ENCODE measurements around the gene IGFN1. TPM values are rescaled to one million over a fixed set of nuclear protein-coding genes. Genes with fewer than 3 reads are reported as not detected.
"Not testable (repeated sequence)": the region's sequence is repeated elsewhere in the genome, so short reads cannot be mapped to it uniquely, and the experiment has no call there.

Gene IGFN1
- total RNA-seq, 2 experiments from 2014 or later, result not detected

GRCh38 chr1:201252944-201253371 lies 62.3 kb downstream of the IGFN1 start:
- no peaks in the 10 kb centered on the region for H3K27me3 Mint-ChIP-seq
- no peak overlapping the region for H3K4me3 Mint-ChIP-seq
- no peaks in the 10 kb centered on the region for H3K4me1 Mint-ChIP-seq
- H3K27ac Mint-ChIP-seq, result no peak overlapping the region
- POLR2A ChIA-PET, result no interaction called here
- H3K9me3 Mint-ChIP-seq, result no peaks in the 10 kb centered on the region
- DNase-seq, result peak; percentile 9
- no peaks in the 10 kb centered on the region for H3K36me3 Mint-ChIP-seq (ENCODE audit: low read depth)
- CTCF ChIA-PET, result interaction anchor here (1.8 kb wide), 1 partner anchor 10 kb away, joined by 8 read pairs; no protein-coding TSS in a partner anchor

- peak; percentile 13 for DNase-seq
- no peaks in the 10 kb centered on the region for H3K9me3 Mint-ChIP-seq
- no peaks in the 10 kb centered on the region for H3K36me3 Mint-ChIP-seq (ENCODE audit: low read depth)
- no peak overlapping the region for H3K27ac Mint-ChIP-seq
- H3K4me3 Mint-ChIP-seq, result no peak overlapping the region
- H3K27me3 Mint-ChIP-seq, result no peaks in the 10 kb centered on the region
- CTCF ChIA-PET, result interaction anchor here (1.3 to 2.1 kb wide), 5 partner anchors 10 to 109 kb away, joined by 4 to 8 read pairs (median 7); no protein-coding TSS in a partner anchor
- H3K4me1 Mint-ChIP-seq, result no peaks in the 10 kb centered on the region
- POLR2A ChIA-PET, result no interaction called here
Measured at GRCh38 chr1:201253411-201253810, 62.8 kb downstream of the IGFN1 start.

- no peaks in the 10 kb centered on the region for H3K36me3 Mint-ChIP-seq (ENCODE audit: low read depth)
- no peak overlapping the region for H3K4me3 Mint-ChIP-seq
- ChIA-PET POLR2A (no interaction called here), CTCF (interaction anchor here (1.0 to 2.1 kb wide), 11 partner anchors 9 to 258 kb away, joined by 3 to 8 read pairs (median 5); no protein-coding TSS in a partner anchor)
- no peaks in the 10 kb centered on the region for H3K9me3 Mint-ChIP-seq
- no peak for DNase-seq
- no peak overlapping the region for H3K27ac Mint-ChIP-seq
- no peaks in the 10 kb centered on the region for H3K27me3 Mint-ChIP-seq
- no peaks in the 10 kb centered on the region for H3K4me1 Mint-ChIP-seq
Measured at GRCh38 chr1:201253906-201254624, 63.4 kb downstream of the IGFN1 start.

- peak; percentile 65 for DNase-seq
- Mint-ChIP-seq H3K36me3 (ENCODE audit: low read depth) (no peaks in the 10 kb centered on the region), H3K4me1 (no peaks in the 10 kb centered on the region), H3K27ac (no peak overlapping the region), H3K9me3 (no peaks in the 10 kb centered on the region), H3K27me3 (no peaks in the 10 kb centered on the region), H3K4me3 (no peak overlapping the region)
- POLR2A ChIA-PET, result no interaction called here
- CTCF ChIA-PET, result interaction anchor here (1.0 to 2.1 kb wide), 11 partner anchors 8 to 258 kb away, joined by 3 to 8 read pairs (median 5); no protein-coding TSS in a partner anchor
Measured at GRCh38 chr1:201254625-201255478, 64.2 kb downstream of the IGFN1 start.

- no peak overlapping the region for H3K4me3 Mint-ChIP-seq
- ChIA-PET CTCF (interaction anchor here (1.8 to 2.1 kb wide), 2 partner anchors 107 to 257 kb away, joined by 5 to 7 read pairs; no protein-coding TSS in a partner anchor), POLR2A (no interaction called here)
- H3K4me1 Mint-ChIP-seq, result peaks cover 2% of the 10 kb centered on the region
- H3K27ac Mint-ChIP-seq, result no peak overlapping the region
- no peak for DNase-seq
- peaks cover 4% of the 10 kb centered on the region for H3K27me3 Mint-ChIP-seq
- H3K36me3 Mint-ChIP-seq (ENCODE audit: low read depth), result no peaks in the 10 kb centered on the region
- no peaks in the 10 kb centered on the region for H3K9me3 Mint-ChIP-seq
Measured at GRCh38 chr1:201255479-201256362, 65.1 kb downstream of the IGFN1 start.

- not testable (repeated sequence) for H3K9me3 Mint-ChIP-seq
Measured at GRCh38 chr1:201258132-201258531, 67.5 kb downstream of the IGFN1 start.

GRCh38 chr1:201258763-201259230 lies 68.2 kb downstream of the IGFN1 start:
- Mint-ChIP-seq H3K9me3 (no peaks in the 10 kb centered on the region), H3K27me3 (peaks cover 7% of the 10 kb centered on the region), H3K4me1 (peaks cover 2% of the 10 kb centered on the region), H3K36me3 (ENCODE audit: low read depth) (no peaks in the 10 kb centered on the region), H3K27ac (no peak overlapping the region), H3K4me3 (no peak overlapping the region)
- POLR2A ChIA-PET, result no interaction called here
- CTCF ChIA-PET, result no interaction called here
- no peak for DNase-seq

More at GRCh38 chr1:201258132-201258531, 67.5 kb downstream of the IGFN1 start:
- H3K4me1 Mint-ChIP-seq; H3K36me3 Mint-ChIP-seq (ENCODE audit: low read depth); DNase-seq; H3K27ac Mint-ChIP-seq; POLR2A ChIA-PET; H3K4me3 Mint-ChIP-seq; H3K27me3 Mint-ChIP-seq; CTCF ChIA-PET: not testable (repeated sequence)

- no peak overlapping the region for H3K27ac Mint-ChIP-seq
- ChIA-PET POLR2A (no interaction called here), CTCF (no interaction called here)
- no peaks in the 10 kb centered on the region for H3K36me3 Mint-ChIP-seq (ENCODE audit: low read depth)
- no peak for DNase-seq
- peaks cover 2% of the 10 kb centered on the region for H3K4me1 Mint-ChIP-seq
- no peaks in the 10 kb centered on the region for H3K9me3 Mint-ChIP-seq
- peaks cover 10% of the 10 kb centered on the region for H3K27me3 Mint-ChIP-seq
- H3K4me3 Mint-ChIP-seq, result no peak overlapping the region
Measured at GRCh38 chr1:201259476-201260235, 69.0 kb downstream of the IGFN1 start.

- Mint-ChIP-seq H3K27me3 (peaks cover 11% of the 10 kb centered on the region), H3K27ac (no peak overlapping the region), H3K36me3 (ENCODE audit: low read depth) (no peaks in the 10 kb centered on the region), H3K4me1 (peaks cover 2% of the 10 kb centered on the region), H3K4me3 (no peak overlapping the region), H3K9me3 (no peaks in the 10 kb centered on the region)
- ChIA-PET POLR2A (no interaction called here), CTCF (no interaction called here)
- DNase-seq, result no peak
Measured at GRCh38 chr1:201260236-201260590, 69.6 kb downstream of the IGFN1 start.

GRCh38 chr1:201260648-201261311 lies 70.2 kb downstream of the IGFN1 start:
- Mint-ChIP-seq H3K36me3 (ENCODE audit: low read depth) (no peaks in the 10 kb centered on the region), H3K4me1 (peaks cover 2% of the 10 kb centered on the region), H3K4me3 (no peak overlapping the region), H3K9me3 (no peaks in the 10 kb centered on the region), H3K27me3 (peaks cover 15% of the 10 kb centered on the region), H3K27ac (no peak overlapping the region)
- no peak for DNase-seq
- ChIA-PET POLR2A (no interaction called here), CTCF (no interaction called here)

GRCh38 chr1:201261771-201262547 lies 71.3 kb downstream of the IGFN1 start:
- peak; percentile 11 for DNase-seq
- peaks cover 2% of the 10 kb centered on the region for H3K4me1 Mint-ChIP-seq
- H3K9me3 Mint-ChIP-seq, result no peaks in the 10 kb centered on the region
- H3K27me3 Mint-ChIP-seq, result peaks cover 22% of the 10 kb centered on the region
- POLR2A ChIA-PET, result no interaction called here
- CTCF ChIA-PET, result interaction anchor here (1.9 kb wide), 1 partner anchor 8 kb away, joined by 8 read pairs; no protein-coding TSS in a partner anchor
- H3K27ac Mint-ChIP-seq, result no peak overlapping the region
- H3K36me3 Mint-ChIP-seq (ENCODE audit: low read depth), result no peaks in the 10 kb centered on the region
- H3K4me3 Mint-ChIP-seq, result no peak overlapping the region
